Measurements from ENCODE around the gene MYBL2. TPM values are rescaled to one million over a fixed set of nuclear protein-coding genes. Genes with fewer than 3 reads are reported as not detected.

MYBL2 gene
- total and polyA plus RNA-seq, 2 experiments from 2014 or later = 6.1 to 11.7 TPM

- H4K20me1 ChIP-seq (ENCODE audit: insufficient read depth) = no peaks in the 10 kb centered on the region
Measured at GRCh38 chr20:43731927-43732326, 65.0 kb downstream of the MYBL2 start.

GRCh38 chr20:43736588-43737158 is 69.8 kb downstream of the MYBL2 start:
- H3K4me2 ChIP-seq (ENCODE audit: unreplicated experiment) = no peak overlapping the region
- H3F3A ChIP-seq (ENCODE audit: insufficient read depth) = no peaks in the 10 kb centered on the region
- H3K9ac ChIP-seq = no peak overlapping the region
- H3K9me3 ChIP-seq (ENCODE audit: low read depth) = no peaks in the 10 kb centered on the region
- no peaks in the 10 kb centered on the region for H4K20me1 ChIP-seq (ENCODE audit: insufficient read depth)
- no peaks in the 10 kb centered on the region for H3K36me3 ChIP-seq (ENCODE audit: low read depth)
- H3K27ac ChIP-seq = no peak overlapping the region
- no peaks in the 10 kb centered on the region; the same call in 1 of the 2 replicates for H3K27me3 ChIP-seq (replicated peaks; ENCODE audit: insufficient read depth)
- in situ Hi-C loops (cut with MboI) = no loop called here
- DNase-seq = no peak
- H2AFZ ChIP-seq = no peak overlapping the region
- H3K4me1 ChIP-seq (ENCODE audit: insufficient read depth) = no peaks in the 10 kb centered on the region
- TF ChIP-seq EZH2phosphoT487 (IDR thresholded peaks at IDR 0.05; ENCODE audit: insufficient read depth, low read depth) (no peak), EZH2 (IDR thresholded peaks at IDR 0.05; ENCODE audit: insufficient read depth, poor library complexity, severe bottlenecking) (no peak)
- 10 to 17% methylated on average over 2 of the region's 2 CpGs for WGBS, 2 experiments (ENCODE audit: low coverage in 1 of 2, low lambda C conversion rate in 2 of 2, missing lambda C conversion rate in 2 of 2)
- no peaks in the 10 kb centered on the region for H3K9me2 ChIP-seq (ENCODE audit: insufficient read depth)
- H3K4me3 ChIP-seq = no peak overlapping the region
- H3K79me2 ChIP-seq (ENCODE audit: insufficient read depth) = no peaks in the 10 kb centered on the region

More at GRCh38 chr20:43731927-43732326, 65.0 kb downstream of the MYBL2 start:
- Histone ChIP-seq H3K4me1 (ENCODE audit: insufficient read depth) (0 out of 2 replicates have a peak, but pooled peaks cover 4% of the 10 kb centered on the region), H3K4me2 (ENCODE audit: unreplicated experiment) (no peak overlapping the region), H3F3A (ENCODE audit: insufficient read depth) (no peaks in the 10 kb centered on the region), H3K79me2 (ENCODE audit: insufficient read depth) (no peaks in the 10 kb centered on the region), H3K9ac (no peak overlapping the region), H3K4me3 (no peak overlapping the region), H3K27me3 (replicated peaks; ENCODE audit: insufficient read depth) (no peaks in the 10 kb centered on the region; the same call in 1 of the 2 replicates), H3K36me3 (ENCODE audit: low read depth) (no peaks in the 10 kb centered on the region), H3K27ac (no peak overlapping the region), H3K9me3 (ENCODE audit: low read depth) (no peaks in the 10 kb centered on the region), H3K9me2 (ENCODE audit: insufficient read depth) (no peaks in the 10 kb centered on the region), H2AFZ (no peak overlapping the region)
- no peak for TF ChIP-seq EZH2 (IDR thresholded peaks at IDR 0.05; ENCODE audit: insufficient read depth, poor library complexity, severe bottlenecking)
- no peak for TF ChIP-seq EZH2phosphoT487 (IDR thresholded peaks at IDR 0.05; ENCODE audit: insufficient read depth, low read depth)
- in situ Hi-C loops (cut with MboI) = no loop called here
- WGBS, 2 experiments (ENCODE audit: low coverage in 1 of 2, low lambda C conversion rate in 2 of 2, missing lambda C conversion rate in 2 of 2) = 63 to 64% methylated on average over 5 of the region's 5 CpGs
- no peak for DNase-seq

- in situ Hi-C loops (cut with MboI) = no loop called here
- WGBS, 2 experiments (ENCODE audit: low coverage in 1 of 2, low lambda C conversion rate in 2 of 2, missing lambda C conversion rate in 2 of 2) = 82 to 83% methylated on average over 7 of the region's 7 CpGs
- Histone ChIP-seq H3F3A (ENCODE audit: insufficient read depth) (no peaks in the 10 kb centered on the region), H3K27ac (no peak overlapping the region), H3K36me3 (ENCODE audit: low read depth) (no peaks in the 10 kb centered on the region), H3K4me1 (ENCODE audit: insufficient read depth) (no peaks in the 10 kb centered on the region), H3K9me3 (ENCODE audit: low read depth) (no peaks in the 10 kb centered on the region), H3K9ac (no peak overlapping the region), H3K9me2 (ENCODE audit: insufficient read depth) (no peaks in the 10 kb centered on the region), H3K79me2 (ENCODE audit: insufficient read depth) (no peaks in the 10 kb centered on the region), H3K4me2 (ENCODE audit: unreplicated experiment) (no peak overlapping the region), H3K4me3 (no peak overlapping the region), H2AFZ (no peak overlapping the region), H3K27me3 (replicated peaks; ENCODE audit: insufficient read depth) (no peaks in the 10 kb centered on the region; the same call in 1 of the 2 replicates), H4K20me1 (ENCODE audit: insufficient read depth) (no peaks in the 10 kb centered on the region)
- no peak for DNase-seq
- no peak for TF ChIP-seq EZH2 (IDR thresholded peaks at IDR 0.05; ENCODE audit: insufficient read depth, poor library complexity, severe bottlenecking)
- no peak for TF ChIP-seq EZH2phosphoT487 (IDR thresholded peaks at IDR 0.05; ENCODE audit: insufficient read depth, low read depth)
Measured at GRCh38 chr20:43737925-43738324, 71.0 kb downstream of the MYBL2 start.

GRCh38 chr20:43739148-43739749 is 72.3 kb downstream of the MYBL2 start:
- in situ Hi-C loops (cut with MboI) = no loop called here
- WGBS, 2 experiments (ENCODE audit: low coverage in 1 of 2, low lambda C conversion rate in 2 of 2, missing lambda C conversion rate in 2 of 2) = 78 to 81% methylated on average over 9 of the region's 9 CpGs

More at GRCh38 chr20:43739148-43739749, 72.3 kb downstream of the MYBL2 start:
- DNase-seq = no peak
- no peak overlapping the region for H3K4me2 ChIP-seq (ENCODE audit: unreplicated experiment)
- no peak overlapping the region for H2AFZ ChIP-seq
- no peak overlapping the region for H3K4me3 ChIP-seq
- H3K27me3 ChIP-seq (replicated peaks; ENCODE audit: insufficient read depth) = no peaks in the 10 kb centered on the region
- TF ChIP-seq EZH2phosphoT487 (IDR thresholded peaks at IDR 0.05; ENCODE audit: insufficient read depth, low read depth) (no peak), EZH2 (IDR thresholded peaks at IDR 0.05; ENCODE audit: insufficient read depth, poor library complexity, severe bottlenecking) (no peak)
- no peaks in the 10 kb centered on the region for H3K4me1 ChIP-seq (ENCODE audit: insufficient read depth)
- no peak overlapping the region for H3K27ac ChIP-seq
- no peaks in the 10 kb centered on the region for H4K20me1 ChIP-seq (ENCODE audit: insufficient read depth)
- H3K36me3 ChIP-seq (ENCODE audit: low read depth) = no peaks in the 10 kb centered on the region
- H3K9me2 ChIP-seq (ENCODE audit: insufficient read depth) = no peaks in the 10 kb centered on the region
- H3F3A ChIP-seq (ENCODE audit: insufficient read depth) = no peaks in the 10 kb centered on the region
- no peaks in the 10 kb centered on the region for H3K9me3 ChIP-seq (ENCODE audit: low read depth)
- H3K9ac ChIP-seq = no peak overlapping the region
- H3K79me2 ChIP-seq (ENCODE audit: insufficient read depth) = no peaks in the 10 kb centered on the region

Measured in GM23248 (cell line).